KMS-11 (cell line): ENCODE results near the gene CDC42SE2.

Experiments
- H2AFZ ChIP-seq: fragments of 200-600 bp; sonication (generic); 2 replicates; pipeline ENCODE4 v1.6.1; 2016; ENCODE audit warnings: antibody characterized with exemption, mixed run types, low read depth
- H3K27ac ChIP-seq: fragments of 200-600 bp; sonication (generic); 2 replicates; pipeline ENCODE4 v1.6.1; 2016; ENCODE audit warnings: mild to moderate bottlenecking, mixed run types
- H3K27me3 ChIP-seq: fragments of 200-600 bp; sonication (generic); 2 replicates; pipeline ENCODE4 v1.6.1; 2017; ENCODE audit warnings: mild to moderate bottlenecking, low read depth, mixed run types, moderate library complexity; ENCODE audit not compliant: insufficient read depth
- H3K36me3 ChIP-seq: fragments of 200-600 bp; sonication (generic); 2 replicates; pipeline ENCODE4 v1.6.1; 2017; ENCODE audit warnings: mild to moderate bottlenecking, mixed run types; ENCODE audit not compliant: insufficient read depth
- H3K4me1 ChIP-seq: fragments of 200-600 bp; sonication (generic); 2 replicates; pipeline ENCODE4 v1.6.1; 2016; ENCODE audit warnings: mild to moderate bottlenecking, low read depth, mixed run types; ENCODE audit not compliant: poor library complexity, severe bottlenecking
- H3K4me2 ChIP-seq: fragments of 200-600 bp; sonication (generic); 2 replicates; pipeline ENCODE4 v1.7.0; 2016; ENCODE audit warnings: mild to moderate bottlenecking, mixed run types
- H3K4me3 ChIP-seq: fragments of 200-600 bp; sonication (generic); IDR thresholded peaks from 2 replicates; pipeline ENCODE4 v1.6.1; 2017; ENCODE audit warnings: low read depth, low read length, mixed read lengths; ENCODE audit not compliant: insufficient read depth
- H3K79me2 ChIP-seq: fragments of 200-600 bp; sonication (generic); 2 replicates; pipeline ENCODE4 v1.6.1; 2016; ENCODE audit warnings: low read depth, mixed run types; ENCODE audit not compliant: insufficient read depth
- H3K9ac ChIP-seq: fragments of 200-600 bp; sonication (generic); 2 replicates; pipeline ENCODE4 v1.6.1; 2016; ENCODE audit warnings: mild to moderate bottlenecking, mixed run types
- H4K20me1 ChIP-seq: fragments of 200-600 bp; sonication (generic); 2 replicates; pipeline ENCODE4 v1.6.1; 2016; ENCODE audit warnings: mild to moderate bottlenecking, mixed run types; ENCODE audit not compliant: insufficient read depth
- TF ChIP-seq, protein P1 (sequence below): fragments of 200-600 bp; sonication (generic); conservative IDR thresholded peaks from 2 replicates; pipeline ENCODE4 v1.6.1; 2017; ENCODE audit warnings: low read depth, mild to moderate bottlenecking, antibody characterized with exemption, low read length, moderate library complexity, mixed read lengths

The CDC42SE2 gene

DNA sequence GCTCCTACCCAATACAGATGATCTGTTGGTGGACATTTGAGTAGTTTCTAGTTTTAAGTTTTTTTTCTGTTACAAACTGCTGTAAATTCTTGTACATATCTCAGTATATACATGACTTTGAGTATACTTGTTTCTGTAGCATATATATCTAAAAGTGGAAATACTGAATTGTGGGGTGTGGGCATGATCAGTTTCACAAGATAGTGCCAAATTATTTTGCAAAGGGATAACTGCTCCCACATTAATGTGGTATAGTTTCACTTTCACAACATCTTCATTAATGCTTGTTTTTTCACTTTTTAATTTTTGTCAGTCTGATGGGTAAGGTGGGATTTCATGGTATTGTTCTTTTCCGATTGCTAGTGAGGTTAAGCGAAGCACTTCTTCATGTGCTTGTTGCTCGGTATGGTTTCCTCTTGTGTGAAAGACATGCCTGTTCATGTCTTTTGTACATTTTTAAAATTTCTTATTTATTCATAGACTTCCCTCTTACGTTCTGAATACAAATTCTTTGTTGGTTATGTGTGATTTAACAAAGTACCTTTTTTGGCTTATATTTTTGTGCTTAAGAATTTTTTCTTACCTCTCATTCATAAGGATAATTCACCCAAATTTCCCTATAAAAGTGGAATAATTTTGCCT is 103.5 kb downstream of the CDC42SE2 start:
- H3K79me2 ChIP-seq, result peaks cover 51% of the 10 kb centered on the region
- H3K27ac ChIP-seq, result no peak overlapping the region
- H3K36me3 ChIP-seq, result no peaks in the 10 kb centered on the region
- H3K4me2 ChIP-seq, result no peak overlapping the region
- no peaks in the 10 kb centered on the region for H3K27me3 ChIP-seq
- no peak overlapping the region for H3K9ac ChIP-seq
- no peak overlapping the region for H3K4me3 ChIP-seq
- H4K20me1 ChIP-seq, result no peaks in the 10 kb centered on the region
- no peak overlapping the region for H2AFZ ChIP-seq
- peaks cover 48% of the 10 kb centered on the region for H3K4me1 ChIP-seq
- TF ChIP-seq, protein P1, sequence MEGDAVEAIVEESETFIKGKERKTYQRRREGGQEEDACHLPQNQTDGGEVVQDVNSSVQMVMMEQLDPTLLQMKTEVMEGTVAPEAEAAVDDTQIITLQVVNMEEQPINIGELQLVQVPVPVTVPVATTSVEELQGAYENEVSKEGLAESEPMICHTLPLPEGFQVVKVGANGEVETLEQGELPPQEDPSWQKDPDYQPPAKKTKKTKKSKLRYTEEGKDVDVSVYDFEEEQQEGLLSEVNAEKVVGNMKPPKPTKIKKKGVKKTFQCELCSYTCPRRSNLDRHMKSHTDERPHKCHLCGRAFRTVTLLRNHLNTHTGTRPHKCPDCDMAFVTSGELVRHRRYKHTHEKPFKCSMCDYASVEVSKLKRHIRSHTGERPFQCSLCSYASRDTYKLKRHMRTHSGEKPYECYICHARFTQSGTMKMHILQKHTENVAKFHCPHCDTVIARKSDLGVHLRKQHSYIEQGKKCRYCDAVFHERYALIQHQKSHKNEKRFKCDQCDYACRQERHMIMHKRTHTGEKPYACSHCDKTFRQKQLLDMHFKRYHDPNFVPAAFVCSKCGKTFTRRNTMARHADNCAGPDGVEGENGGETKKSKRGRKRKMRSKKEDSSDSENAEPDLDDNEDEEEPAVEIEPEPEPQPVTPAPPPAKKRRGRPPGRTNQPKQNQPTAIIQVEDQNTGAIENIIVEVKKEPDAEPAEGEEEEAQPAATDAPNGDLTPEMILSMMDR, result no peak

DNA sequence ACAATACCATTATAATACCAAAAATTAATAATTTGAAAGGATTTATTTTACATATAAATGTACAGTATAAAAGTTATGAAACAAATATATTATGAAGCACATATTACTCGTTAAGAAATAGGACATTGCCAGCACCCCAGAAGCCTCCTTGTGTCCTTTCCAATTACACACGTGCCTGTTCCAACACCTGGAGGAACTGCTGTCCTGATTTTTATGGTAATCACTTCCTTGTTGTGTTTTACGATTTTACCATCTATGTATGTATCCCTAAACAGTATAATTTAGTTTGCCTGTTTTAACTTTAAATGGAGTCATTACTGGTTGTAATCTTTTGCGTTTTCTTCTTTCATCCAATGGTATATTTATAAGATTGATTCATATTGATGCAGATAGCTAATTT is 105.0 kb downstream of the CDC42SE2 start:
- TF ChIP-seq, protein P1, result no peak
- no peak overlapping the region for H3K9ac ChIP-seq
- H4K20me1 ChIP-seq, result no peaks in the 10 kb centered on the region
- peaks cover 64% of the 10 kb centered on the region for H3K4me1 ChIP-seq
- no peak overlapping the region for H2AFZ ChIP-seq
- H3K4me2 ChIP-seq, result no peak overlapping the region
- H3K36me3 ChIP-seq, result no peaks in the 10 kb centered on the region
- peaks cover 55% of the 10 kb centered on the region for H3K79me2 ChIP-seq
- H3K27me3 ChIP-seq, result no peaks in the 10 kb centered on the region
- no peak overlapping the region for H3K4me3 ChIP-seq
- no peak overlapping the region for H3K27ac ChIP-seq

DNA sequence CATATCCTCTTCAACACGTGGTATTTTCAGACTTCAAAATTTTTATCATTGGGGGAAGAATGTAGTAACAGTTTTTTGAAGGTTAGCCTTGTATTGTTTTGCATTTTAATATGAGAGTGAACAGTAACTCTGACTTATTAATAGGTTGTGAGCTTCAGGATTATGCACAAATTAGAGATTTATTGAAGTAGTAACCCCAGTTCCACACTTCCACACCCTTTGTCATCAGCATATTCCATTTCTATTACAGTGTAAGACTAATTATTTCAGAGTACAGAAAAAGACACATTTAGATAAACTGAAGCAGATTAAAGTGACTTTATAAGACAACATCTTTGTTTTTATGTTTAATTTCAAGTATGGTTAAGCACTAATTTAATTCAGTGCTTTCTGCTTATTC is 105.7 kb downstream of the CDC42SE2 start:
- Histone ChIP-seq H3K27me3 (no peaks in the 10 kb centered on the region), H3K27ac (no peak overlapping the region), H3K36me3 (no peaks in the 10 kb centered on the region), H3K79me2 (peaks cover 58% of the 10 kb centered on the region), H3K4me1 (peaks cover 70% of the 10 kb centered on the region), H3K9ac (no peak overlapping the region), H4K20me1 (no peaks in the 10 kb centered on the region), H3K4me3 (no peak overlapping the region), H3K4me2 (no peak overlapping the region), H2AFZ (no peak overlapping the region)
- TF ChIP-seq, protein P1, result no peak

DNA sequence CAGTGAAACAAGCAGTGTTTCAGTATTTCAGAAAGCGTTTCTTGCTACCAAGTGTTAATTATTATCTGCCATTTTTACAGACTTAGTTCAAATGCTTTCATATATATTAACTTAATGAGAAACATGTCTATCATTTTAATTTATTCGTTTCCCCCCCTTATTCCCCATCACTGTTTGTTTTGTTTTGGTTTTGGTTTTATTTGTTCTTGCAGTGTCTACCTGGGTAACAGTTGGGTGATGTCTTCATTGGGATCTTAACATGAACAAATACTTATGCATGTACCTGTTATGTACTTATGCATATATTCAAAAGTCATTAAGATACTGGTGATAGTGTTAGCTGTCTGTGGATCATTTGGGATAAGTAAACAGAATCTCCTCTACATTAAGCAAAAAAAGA is 108.0 kb downstream of the CDC42SE2 start:
- H3K4me1 ChIP-seq, result peaks cover 79% of the 10 kb centered on the region
- no peaks in the 10 kb centered on the region for H3K36me3 ChIP-seq
- TF ChIP-seq, protein P1, result no peak
- peaks cover 72% of the 10 kb centered on the region for H3K79me2 ChIP-seq
- H3K4me3 ChIP-seq, result no peak overlapping the region
- no peak overlapping the region for H3K9ac ChIP-seq
- H3K27me3 ChIP-seq, result no peaks in the 10 kb centered on the region
- no peaks in the 10 kb centered on the region for H4K20me1 ChIP-seq
- no peak overlapping the region for H3K4me2 ChIP-seq
- no peak overlapping the region for H3K27ac ChIP-seq
- no peak overlapping the region for H2AFZ ChIP-seq
